PC-9 (cell line): ENCODE data around the gene STK24. TPM values are rescaled to one million over a fixed set of nuclear protein-coding genes. Genes with fewer than 3 reads are reported as not detected.

Experiments
- BruUV-seq: library from RNA; stranded (reverse); fragments of 400-500 nt; replicated peaks from 2 replicates; lab custom pipeline; 2021; lab: Mats Ljungman, UMichigan
- CTCF ChIA-PET: fragments of 300-600 bp; sonication (Branson Sonifier 250); formaldehyde crosslinking; loops from one replicate; lab custom pipeline; 2022; ENCODE audit warnings: antibody characterized with exemption; lab: Charles Lee
- POLR2A ChIA-PET: fragments of 300-600 bp; sonication (Branson Sonifier 250); formaldehyde crosslinking; loops from one replicate; lab custom pipeline; 2022; ENCODE audit warnings: antibody characterized with exemption; ENCODE audit not compliant: unreplicated experiment; lab: Charles Lee
- DNase-seq, 2 experiments: peaks; one replicate each; pipeline versions ENCODE4 v3.0.0 to v3.0.0-alpha.2; 2015 to 2022; ENCODE audit warnings: mixed read lengths in 1 of 2
- H2AFZ ChIP-seq: fragments of 200-600 bp; sonication (generic); 2 replicates; pipeline ENCODE4 v1.8.1; 2017; ENCODE audit warnings: antibody characterized with exemption
- H3F3A ChIP-seq: fragments of 200-600 bp; sonication (generic); 2 replicates; pipeline ENCODE4 v1.8.1; 2017; ENCODE audit warnings: antibody characterized with exemption, mild to moderate bottlenecking, low read depth; ENCODE audit not compliant: insufficient read depth
- H3K27ac ChIP-seq: fragments of 200-600 bp; sonication (generic); 2 replicates; pipeline ENCODE4 v1.6.1; 2016; ENCODE audit warnings: mixed run types
- H3K27me3 ChIP-seq: fragments of 200-600 bp; sonication (generic); 2 replicates; pipeline ENCODE4 v1.6.1; 2016; ENCODE audit warnings: low read depth, mixed run types; ENCODE audit not compliant: insufficient read depth
- H3K36me3 ChIP-seq: fragments of 200-600 bp; sonication (generic); 2 replicates; pipeline ENCODE4 v1.6.1; 2016; ENCODE audit warnings: low read depth, mixed run types
- H3K4me1 ChIP-seq: fragments of 200-600 bp; sonication (generic); replicated peaks from 2 replicates; pipeline ENCODE4 v1.6.1; 2016; ENCODE audit warnings: mixed run types; ENCODE audit not compliant: insufficient read depth
- H3K4me2 ChIP-seq: fragments of 200-600 bp; sonication (generic); 2 replicates; pipeline ENCODE4 v1.6.1; 2017; ENCODE audit warnings: mixed run types
- H3K4me3 ChIP-seq: fragments of 200-600 bp; sonication (generic); 2 replicates; pipeline ENCODE4 v1.6.1; 2016; ENCODE audit warnings: mixed run types
- H3K79me2 ChIP-seq: fragments of 200-600 bp; sonication (generic); 2 replicates; pipeline ENCODE4 v1.6.1; 2017; ENCODE audit warnings: low read depth, mixed run types
- H3K9me2 ChIP-seq: fragments of 200-600 bp; sonication (generic); 2 replicates; pipeline ENCODE4 v1.8.1; 2017; ENCODE audit warnings: mild to moderate bottlenecking; ENCODE audit not compliant: insufficient read depth
- H3K9me3 ChIP-seq: fragments of 200-600 bp; sonication (generic); 2 replicates; pipeline ENCODE4 v1.8.1; 2016; ENCODE audit warnings: low read depth; ENCODE audit not compliant: insufficient read depth
- H4K20me1 ChIP-seq: fragments of 200-600 bp; sonication (generic); 2 replicates; pipeline ENCODE4 v1.8.1; 2017; ENCODE audit not compliant: insufficient read depth
- CTCF ChIP-seq: fragments of 200-600 bp; sonication (generic); conservative IDR thresholded peaks from 2 replicates; pipeline ENCODE4 v1.6.1; 2017; ENCODE audit warnings: mixed run types, antibody characterized with exemption, mild to moderate bottlenecking, moderate library complexity
- EZH2 ChIP-seq: fragments of 200-600 bp; sonication (generic); IDR thresholded peaks from 2 replicates; pipeline ENCODE4 v1.8.0; 2017; ENCODE audit warnings: antibody characterized with exemption, low read depth
- intact Hi-C: fragments of 100-400 bp; cut with micrococcal nuclease; formaldehyde crosslinking; loops from one replicate; pipeline ENCODE4 v1.10.0; 2022; ENCODE audit not compliant: unreplicated experiment
- total RNA-seq: library from RNA; stranded (reverse); gene quantifications from 2 replicates; pipeline ENCODE4 v1.2.3, GENCODE V29; 2021

STK24 gene
- total RNA-seq, 1 experiment from 2014 or later, result 134 TPM

GRCh38 chr13:98540476-98540875 lies 36.4 kb downstream of the STK24 start:
- peaks cover 8% of the 10 kb centered on the region; the same call in 1 of the 2 replicates for H3K36me3 ChIP-seq
- no peak for TF ChIP-seq EZH2
- TF ChIP-seq CTCF, result no peak

GRCh38 chr13:98539666-98540065 lies 37.2 kb downstream of the STK24 start:
- Histone ChIP-seq H3K4me2 (no peak overlapping the region), H4K20me1 (peaks cover 91% of the 10 kb centered on the region), H3K9me2 (no peaks in the 10 kb centered on the region), H3K27ac (no peak overlapping the region), H3K9me3 (no peaks in the 10 kb centered on the region), H3K79me2 (peaks cover 99% of the 10 kb centered on the region), H2AFZ (no peak overlapping the region), H3K27me3 (no peaks in the 10 kb centered on the region), H3K4me3 (no peak overlapping the region), H3F3A (peaks cover 31% of the 10 kb centered on the region; the same call in 1 of the 2 replicates), H3K4me1 (peaks cover 33% of the 10 kb centered on the region), H3K36me3 (peaks cover 8% of the 10 kb centered on the region; the same call in 1 of the 2 replicates)
- ChIA-PET CTCF (no interaction called here), POLR2A (no interaction called here)
- intact Hi-C loops, result no loop called here
- no peak for DNase-seq
- no TSS peak for BruUV-seq
- no peak for TF ChIP-seq EZH2
- TF ChIP-seq CTCF, result no peak

More at GRCh38 chr13:98540476-98540875, 36.4 kb downstream of the STK24 start:
- ChIA-PET CTCF (no interaction called here), POLR2A (interaction anchor here (0.6 kb wide), 1 partner anchor 56 kb away, joined by 3 read pairs; no protein-coding TSS in a partner anchor)
- H3K9me2 ChIP-seq, result no peaks in the 10 kb centered on the region
- DNase-seq, result no peak
- peaks cover 100% of the 10 kb centered on the region for H3K79me2 ChIP-seq
- no peak overlapping the region for H2AFZ ChIP-seq
- BruUV-seq, result no TSS peak
- peaks cover 27% of the 10 kb centered on the region for H3K4me1 ChIP-seq
- H3F3A ChIP-seq, result peaks cover 30% of the 10 kb centered on the region; the same call in 1 of the 2 replicates
- no peaks in the 10 kb centered on the region for H3K27me3 ChIP-seq
- no peak overlapping the region for H3K4me2 ChIP-seq
- no peaks in the 10 kb centered on the region for H3K9me3 ChIP-seq
- no peak overlapping the region for H3K4me3 ChIP-seq
- intact Hi-C loops, result no loop called here
- H4K20me1 ChIP-seq, result peaks cover 95% of the 10 kb centered on the region
- H3K27ac ChIP-seq, result 0 out of 2 replicates have a peak overlapping the region, but pooled peaks have one; percentile 0

GRCh38 chr13:98538876-98539275 lies 38.0 kb downstream of the STK24 start:
- ChIA-PET POLR2A (no interaction called here), CTCF (interaction anchor here (0.6 kb wide), 1 partner anchor 552 kb away, joined by 4 read pairs; no protein-coding TSS in a partner anchor)
- H3K9me2 ChIP-seq, result no peaks in the 10 kb centered on the region
- H3K4me3 ChIP-seq, result no peak overlapping the region
- H3K36me3 ChIP-seq, result peaks cover 8% of the 10 kb centered on the region; the same call in 1 of the 2 replicates
- no peak overlapping the region for H3K4me2 ChIP-seq
- H3K27me3 ChIP-seq, result no peaks in the 10 kb centered on the region
- H4K20me1 ChIP-seq, result peaks cover 91% of the 10 kb centered on the region
- DNase-seq, result no peak
- no peaks in the 10 kb centered on the region for H3K9me3 ChIP-seq
- intact Hi-C loops, result no loop called here
- no peak overlapping the region for H3K27ac ChIP-seq
- TF ChIP-seq EZH2, result no peak
- no peak for TF ChIP-seq CTCF
- no TSS peak for BruUV-seq
- H3K79me2 ChIP-seq, result peaks cover 99% of the 10 kb centered on the region
- H3F3A ChIP-seq, result peaks cover 31% of the 10 kb centered on the region; the same call in 1 of the 2 replicates
- H2AFZ ChIP-seq, result no peak overlapping the region
- H3K4me1 ChIP-seq, result peaks cover 36% of the 10 kb centered on the region
